GM21526 (cell line): ENCODE measurements around the gene CCPG1.

ENCODE experiments used
- ATAC-seq: cut with Tn5 transposase; IDR thresholded peaks from one replicate; pipeline ENCODE4 v1.9.1; 2021; ENCODE audit warnings: moderate library complexity; ENCODE audit not compliant: unreplicated experiment, low FRiP score

The CCPG1 gene

GRCh38 chr15:55389264-55389607 is 18.9 kb downstream of the CCPG1 start:
- ATAC-seq = no peak

- ATAC-seq = no peak
Observed at GRCh38 chr15:55387027-55387426, 21.1 kb downstream of the CCPG1 start.

DNA sequence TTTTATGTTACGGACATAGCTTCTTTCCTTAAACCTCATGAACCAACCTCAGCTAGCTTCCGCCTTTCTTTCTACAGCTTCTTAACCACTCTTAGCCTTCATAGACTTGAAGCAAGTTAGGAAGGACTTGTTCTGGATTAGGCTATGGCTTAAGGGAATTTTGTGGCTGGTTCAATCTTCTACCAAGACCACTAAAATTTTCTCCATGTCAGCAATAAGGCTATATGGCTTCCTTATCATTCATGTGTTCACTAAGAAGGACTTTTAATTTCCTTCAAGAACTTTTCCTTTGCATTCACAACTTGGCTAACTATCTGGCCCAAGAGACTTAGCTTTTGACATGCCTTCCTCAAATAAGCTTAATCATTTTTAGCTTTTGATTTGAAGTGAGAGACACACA is 24.5 kb downstream of the CCPG1 start:
- ATAC-seq = no peak

DNA sequence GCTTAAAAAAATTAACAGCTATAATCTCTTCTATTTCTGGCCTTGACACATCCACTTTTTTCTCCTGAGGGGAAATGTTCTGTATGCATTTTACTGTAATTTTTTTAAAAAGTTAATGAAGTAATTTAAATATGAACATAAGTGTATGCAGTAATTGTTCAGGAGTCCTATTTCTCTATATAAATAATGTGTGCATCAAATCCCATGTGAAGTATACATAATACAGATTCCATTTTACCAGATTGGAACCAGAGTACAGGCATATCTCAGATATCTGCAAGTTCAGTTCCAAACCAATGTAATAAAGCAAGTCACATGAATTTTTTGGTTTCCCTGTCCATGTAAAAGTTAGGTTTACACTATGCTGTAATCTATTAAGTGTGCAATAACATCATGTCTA is 26.6 kb downstream of the CCPG1 start:
- no peak for ATAC-seq

DNA sequence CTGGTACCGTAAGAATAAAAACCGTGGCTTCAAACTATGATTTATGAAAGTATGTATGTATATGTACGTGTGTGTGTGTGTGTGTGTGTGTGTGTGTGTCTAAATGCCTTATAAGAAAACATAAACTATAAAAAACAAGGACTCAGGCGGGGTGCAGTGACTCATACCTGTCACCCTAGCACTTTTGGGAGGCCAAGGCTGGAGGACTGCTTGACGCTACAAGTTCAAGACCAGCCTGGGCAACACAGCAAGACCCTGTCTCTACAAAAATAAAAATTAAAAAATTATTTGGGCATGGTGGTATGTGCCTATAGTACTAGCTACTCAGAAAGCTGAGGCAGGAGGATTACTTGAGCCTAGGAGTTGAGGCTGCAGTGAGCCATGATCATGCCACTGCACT is 29.1 kb downstream of the CCPG1 start:
- no peak for ATAC-seq

DNA sequence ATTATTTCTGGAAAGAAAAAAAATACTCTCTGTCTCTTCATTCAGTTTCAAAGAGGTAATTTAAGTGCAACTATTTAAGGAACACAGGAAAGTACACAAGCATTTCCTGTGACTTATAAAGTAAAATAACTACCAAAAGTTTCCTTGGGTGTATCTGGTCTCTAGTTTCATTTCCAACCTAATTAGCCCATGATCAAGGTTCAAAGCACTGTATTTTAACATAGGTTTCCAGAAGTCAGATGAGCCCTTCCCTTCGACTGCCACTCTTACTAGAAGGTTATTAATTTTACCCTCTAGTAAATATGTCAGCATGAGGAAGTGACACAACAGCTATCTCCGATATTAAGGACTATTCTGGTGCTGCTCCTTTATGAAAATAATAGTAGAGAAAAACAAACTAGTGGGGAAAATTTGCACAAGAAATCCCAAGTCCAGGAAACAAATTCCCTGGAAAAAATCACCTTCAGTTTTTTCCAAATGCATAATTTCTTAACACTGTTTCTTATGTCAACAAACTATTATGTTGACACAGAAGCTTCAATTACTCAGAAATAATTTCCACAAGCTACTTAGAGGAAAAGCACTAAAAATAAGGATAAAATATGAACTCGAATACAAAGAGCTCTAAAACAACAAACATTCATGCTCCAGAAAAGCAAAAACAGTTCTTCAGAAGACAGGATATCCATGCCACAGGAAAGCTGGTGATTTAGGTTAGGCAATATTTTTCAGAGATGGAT is 35.3 kb downstream of the CCPG1 start:
- no peak for ATAC-seq

GRCh38 chr15:55366981-55367380 is 41.2 kb downstream of the CCPG1 start:
- no peak for ATAC-seq

- ATAC-seq = no peak
Observed at GRCh38 chr15:55362641-55363040, 45.5 kb downstream of the CCPG1 start.

DNA sequence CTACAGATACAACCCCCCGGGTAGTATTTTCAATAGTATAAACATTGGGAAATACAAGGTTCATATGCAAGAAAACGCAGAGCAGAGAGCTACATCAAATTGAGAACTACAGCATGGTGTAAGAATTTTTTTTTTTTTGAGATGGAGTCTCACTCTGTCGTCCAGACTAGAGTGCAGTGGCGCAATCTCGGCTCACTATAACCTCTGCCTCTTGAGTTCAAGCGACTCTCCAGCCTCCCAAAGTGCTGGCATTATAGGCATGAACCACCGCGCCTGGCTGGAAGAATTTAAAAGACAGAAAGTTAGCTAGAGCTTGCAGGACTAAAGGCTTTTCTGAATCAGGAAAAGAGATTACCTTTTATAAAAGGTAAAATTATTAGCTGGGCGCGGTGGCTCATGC is 47.1 kb downstream of the CCPG1 start:
- no peak for ATAC-seq

DNA sequence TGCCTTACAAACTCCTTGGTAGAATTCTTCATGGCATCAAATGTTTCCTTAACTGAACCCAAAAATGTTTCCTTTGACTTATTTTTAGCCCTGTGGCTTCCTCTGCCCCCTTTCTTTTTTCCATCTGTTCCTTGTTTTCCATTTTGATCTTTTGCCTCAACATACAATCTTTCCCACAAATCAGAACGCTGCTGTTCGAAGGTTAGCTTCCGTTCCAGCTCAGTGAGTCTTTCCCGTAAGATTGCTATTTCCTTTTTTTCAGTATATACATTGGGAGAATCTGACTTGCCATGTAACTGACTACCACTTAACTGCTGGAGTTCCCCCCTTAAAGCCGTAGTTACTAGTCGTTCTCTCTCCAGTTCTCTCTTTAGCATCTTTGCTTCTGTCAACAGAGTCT is 47.9 kb downstream of the CCPG1 start:
- no peak for ATAC-seq

- ATAC-seq = no peak
Observed at GRCh38 chr15:55358471-55358870, 49.7 kb downstream of the CCPG1 start.

DNA sequence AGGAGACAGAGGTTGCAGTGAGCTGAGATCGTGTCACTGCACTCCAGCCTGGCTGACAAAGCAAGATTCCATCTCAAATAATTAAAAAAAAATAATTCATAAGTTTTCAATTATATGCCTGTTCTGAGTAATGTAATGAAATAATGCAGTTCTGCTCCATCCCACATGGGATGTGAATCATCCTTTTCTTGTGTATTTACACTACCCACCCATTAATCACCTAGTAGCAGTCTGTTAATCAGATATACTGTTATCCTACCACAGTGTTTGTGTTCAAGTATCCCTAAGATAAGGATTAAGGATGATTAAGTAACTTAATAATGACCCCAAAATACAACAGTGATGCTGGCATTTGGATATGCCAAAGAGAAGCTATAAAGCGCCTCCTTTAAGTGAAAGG is 50.4 kb downstream of the CCPG1 start:
- ATAC-seq = no peak

DNA sequence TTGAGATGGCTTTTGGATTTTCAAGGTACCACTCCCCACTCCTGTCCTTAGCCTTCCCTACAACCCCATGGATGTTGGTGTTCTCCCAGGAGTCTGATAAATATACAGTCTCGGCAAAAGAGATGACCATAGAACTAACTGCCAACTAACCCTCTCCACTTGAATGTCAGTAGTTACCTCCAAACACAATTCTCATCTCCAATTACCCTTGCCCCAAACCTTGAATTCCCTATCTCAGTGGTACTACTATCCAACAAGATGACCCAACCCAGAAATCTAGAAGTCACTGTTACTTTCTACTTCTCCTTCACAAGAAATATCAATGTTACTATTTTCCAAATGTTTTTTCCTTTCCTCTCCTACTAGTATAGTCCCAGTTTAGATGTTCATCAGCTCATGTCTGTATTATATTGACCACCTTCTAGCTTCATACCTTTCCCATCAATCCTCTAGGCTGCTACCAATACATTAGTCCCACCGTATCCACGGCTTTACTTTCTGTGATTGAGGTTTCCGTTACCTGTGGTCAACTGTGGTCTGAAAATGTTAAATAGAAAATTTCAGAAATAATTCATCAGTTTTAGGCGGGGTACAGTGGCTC is 51.1 kb downstream of the CCPG1 start:
- no peak for ATAC-seq

DNA sequence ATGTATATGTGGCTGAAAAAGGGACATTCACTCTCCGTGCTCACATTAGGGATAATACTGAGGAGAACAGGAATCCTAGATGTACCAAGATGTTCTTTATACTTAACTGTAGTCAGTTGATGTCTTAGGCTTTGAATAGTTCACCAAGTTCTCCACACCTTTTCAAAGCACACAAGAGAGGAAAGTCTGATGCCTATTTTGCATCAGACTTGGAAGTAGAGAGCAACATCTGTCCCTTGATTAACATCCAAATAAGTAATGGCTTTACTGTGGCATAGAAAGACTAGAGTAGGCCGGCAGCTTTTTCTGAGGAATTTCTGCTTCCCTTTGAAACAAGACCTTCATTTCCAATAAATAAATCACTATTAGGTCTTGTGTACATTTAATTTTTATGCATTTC is 55.1 kb downstream of the CCPG1 start:
- ATAC-seq = no peak

DNA sequence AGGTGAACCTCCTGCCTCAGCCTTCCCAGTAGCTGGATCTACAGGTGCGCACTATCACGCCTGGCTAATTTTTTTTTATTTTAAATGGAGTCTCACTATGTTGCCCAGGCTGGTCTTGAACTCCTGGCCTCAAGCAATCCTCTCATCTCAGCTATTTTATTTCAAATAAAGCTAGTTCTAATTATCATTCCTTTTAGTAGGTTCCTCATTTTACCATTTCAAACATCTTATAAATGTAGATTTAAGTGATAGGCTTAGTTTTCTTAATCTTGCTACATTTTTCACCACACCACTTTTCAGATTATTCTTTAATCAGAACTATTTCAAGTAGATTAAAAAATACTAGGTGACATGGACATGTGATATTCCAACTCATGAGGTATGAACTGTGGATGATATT is 58.9 kb downstream of the CCPG1 start:
- no peak for ATAC-seq

- ATAC-seq = no peak
Observed at GRCh38 chr15:55348281-55348778, 59.8 kb downstream of the CCPG1 start.

DNA sequence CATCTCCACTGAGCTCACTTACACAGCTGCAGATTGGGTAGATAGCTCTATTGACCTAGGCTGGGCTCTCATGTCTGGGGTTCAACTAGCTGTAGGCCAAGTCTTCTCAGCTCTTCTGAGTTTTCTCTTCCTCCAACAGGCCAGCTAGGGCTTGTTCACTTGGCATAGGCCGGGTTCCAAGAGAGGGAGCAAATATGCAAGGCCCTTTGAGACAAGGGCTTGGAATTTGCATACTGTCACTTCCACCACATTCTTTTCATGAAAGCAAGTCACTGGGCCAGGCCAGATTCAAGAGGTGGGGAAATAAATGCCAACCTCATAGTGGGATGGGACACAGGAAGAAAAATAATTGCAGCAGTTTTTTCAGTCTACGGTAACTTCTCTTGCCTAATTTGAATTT is 64.0 kb downstream of the CCPG1 start:
- no peak for ATAC-seq

- ATAC-seq = no peak
Observed at GRCh38 chr15:55343168-55343567, 65.0 kb downstream of the CCPG1 start.

DNA sequence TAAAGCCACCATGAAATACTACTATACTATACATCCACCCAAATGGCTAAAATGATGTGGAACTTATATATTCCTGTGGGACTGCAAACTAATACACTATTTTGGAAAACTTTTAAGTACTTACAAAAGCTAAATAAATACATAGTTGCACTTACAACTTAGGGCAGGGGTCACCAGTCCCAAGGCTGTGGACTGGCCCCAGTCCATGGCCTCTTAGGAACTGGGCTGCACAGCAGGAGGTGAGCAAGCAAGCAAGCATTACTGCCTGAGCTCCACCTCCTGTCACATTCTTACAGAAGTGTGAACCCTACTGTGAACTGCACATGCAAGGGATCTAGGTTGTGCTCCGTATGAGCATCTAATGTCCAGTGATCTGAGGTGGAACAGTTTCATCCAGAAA is 71.0 kb downstream of the CCPG1 start:
- ATAC-seq = no peak

DNA sequence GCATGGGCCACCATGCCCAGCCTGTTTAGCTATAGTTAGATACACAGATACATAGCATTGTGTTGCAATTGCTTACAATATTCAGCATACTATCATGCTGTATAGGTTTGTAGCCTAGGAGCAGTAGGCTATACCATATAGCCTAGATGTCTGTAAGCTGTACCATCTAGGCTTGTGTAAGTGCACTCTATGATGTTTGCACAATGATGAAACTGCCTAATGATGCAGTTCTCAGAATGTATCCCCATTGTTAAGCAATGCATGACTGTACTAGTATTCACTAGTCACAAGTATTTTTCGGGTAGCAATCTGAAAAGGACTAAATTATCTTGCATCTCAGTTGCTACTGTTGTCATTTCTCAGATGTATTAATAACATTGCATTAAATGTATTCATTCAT is 73.2 kb downstream of the CCPG1 start:
- no peak for ATAC-seq

DNA sequence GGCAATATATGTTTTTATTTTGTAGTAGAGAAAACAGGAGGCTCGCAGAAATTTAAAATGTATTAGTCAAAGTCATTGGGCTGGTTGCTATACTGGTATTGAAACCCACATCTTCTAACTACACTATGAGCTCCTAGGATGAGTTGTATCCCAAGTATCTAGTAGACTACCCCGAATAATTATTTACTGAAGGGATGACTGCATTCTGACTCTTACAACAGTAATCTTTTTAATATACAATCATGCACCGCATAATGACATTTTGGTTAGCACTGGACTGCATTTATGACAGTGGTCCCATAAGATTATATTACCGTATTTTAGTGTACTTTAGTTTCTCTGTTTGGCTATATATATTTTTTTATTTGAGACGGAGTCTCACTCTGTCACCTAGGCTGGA is 73.8 kb downstream of the CCPG1 start:
- ATAC-seq = no peak

DNA sequence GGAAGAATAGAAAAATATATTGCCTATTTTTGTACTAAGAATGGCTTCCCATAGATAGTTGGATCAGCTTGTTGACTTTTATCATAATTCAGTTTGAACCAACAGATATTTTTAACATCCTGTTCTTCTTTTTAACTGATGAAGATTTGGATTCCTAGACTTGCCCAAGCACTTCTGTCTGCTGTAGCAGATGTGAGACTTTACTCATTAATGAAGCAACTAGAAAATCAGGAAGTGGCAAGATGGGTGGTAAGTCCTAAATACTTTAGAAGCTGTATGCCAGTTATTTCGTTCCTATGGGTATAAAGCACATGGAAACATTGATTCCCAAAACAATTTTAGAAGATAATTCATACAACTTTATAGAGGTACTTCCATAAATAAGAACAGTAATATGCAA is 80.8 kb downstream of the CCPG1 start:
- no peak for ATAC-seq

- ATAC-seq = no peak
Observed at GRCh38 chr15:55322467-55322866, 85.7 kb downstream of the CCPG1 start.
